H1 (cell line): Measurements from ENCODE around the gene EEF2K. TPM values are rescaled to one million over a fixed set of nuclear protein-coding genes. Genes with fewer than 3 reads are reported as not detected.

Source experiments
- ASH2L ChIP-seq: fragments of 200-600, 300-600 bp; sonication (generic); IDR thresholded peaks from one replicate; pipeline ENCODE4 v1.7.1; 2017; ENCODE audit warnings: low read length
- BCL11A ChIP-seq, 2 experiments: IDR thresholded peaks; one replicate each; pipeline ENCODE4 v1.6.1; 2011; ENCODE audit warnings: low read depth in 2 of 2, low read length in 2 of 2, mild to moderate bottlenecking in 2 of 2
- GABPA ChIP-seq: IDR thresholded peaks from 2 replicates; pipeline ENCODE4 v1.6.1; 2011; ENCODE audit warnings: mild to moderate bottlenecking, low read length, moderate library complexity, borderline replicate concordance; ENCODE audit not compliant: insufficient read depth
- JUN ChIP-seq: IDR thresholded peaks from 2 replicates; pipeline ENCODE4 v1.6.1; 2011; ENCODE audit warnings: low read depth, mild to moderate bottlenecking, improper control_type of control experiment, low read length
- POU5F1 ChIP-seq: IDR thresholded peaks from 2 replicates; pipeline ENCODE4 v1.6.1; 2011; ENCODE audit warnings: low read depth, mild to moderate bottlenecking, low read length, moderate library complexity
- TAF7 ChIP-seq: optimal IDR thresholded peaks from 2 replicates; pipeline ENCODE3; 2011; ENCODE audit warnings: low read depth, mild to moderate bottlenecking, inconsistent platforms, low read length, moderate library complexity, borderline replicate concordance
- polyA plus RNA-seq, 7 experiments: library from polyadenylated mRNA; depleted of rRNA in 3 of 7; stranded (reverse) in 5 of 7; unstranded in 2 of 7; fragments of >200 nt in 5 of 7; fragments of 200-250 nt in 2 of 7; gene quantifications; 1 replicate in 5 of 7; 2 replicates in 1 of 7; 4 replicates in 1 of 7; pipeline versions ENCODE4 v1.2.1 to v1.2.3, GENCODE V29; 2011 to 2013; ENCODE audit warnings: missing spikeins in 2 of 7, mixed read lengths in 2 of 7
- total RNA-seq: library from RNA; stranded (reverse); fragmentation: NEBNext Ultra II Directional; extraction: Animal tissue kit (Norgen Biotek cat#: 25700); gene quantifications from 2 replicates; pipeline ENCODE4 v1.2.1, GENCODE V29; 2021

Gene EEF2K
- total and polyA plus RNA-seq, 2 of the 8 experiments (the other 6 are each of a cell fraction or from before 2014, with no cell fraction given) = 14.9 to 30.2 TPM

DNA sequence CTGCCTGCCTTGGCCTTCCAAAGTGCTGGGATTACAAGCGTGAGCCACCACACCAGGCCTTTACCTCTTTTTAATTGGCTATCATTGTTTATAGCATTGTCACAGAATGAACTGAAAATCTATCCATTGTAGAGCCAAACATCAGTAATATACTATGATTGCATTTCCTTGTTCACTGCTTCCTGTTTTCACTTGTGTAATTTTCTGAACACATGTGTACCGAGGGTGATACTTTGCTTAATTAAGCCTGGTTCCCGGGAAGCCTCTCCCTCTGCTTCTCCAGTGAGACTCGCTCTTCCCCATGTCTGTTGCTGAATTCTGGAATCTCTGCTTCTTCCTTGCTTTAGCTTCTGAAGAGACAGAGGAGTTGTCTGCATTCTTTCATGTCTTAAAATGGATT, 124.2 kb downstream of the EEF2K start (continued):
- TF ChIP-seq TAF7 = no peak
- no peak for TF ChIP-seq GABPA
- TF ChIP-seq POU5F1 = no peak
- TF ChIP-seq ASH2L = no peak
- no peak for TF ChIP-seq BCL11A (IDR thresholded peaks at IDR 0.05; ENCODE audit: low read depth in 2 of 2, low read length in 2 of 2)
- no peak for TF ChIP-seq JUN
